Measurements from ENCODE around the gene FGF16. TPM values are rescaled to one million over a fixed set of nuclear protein-coding genes. Genes with fewer than 3 reads are reported as not detected.

FGF16 gene
- total and polyA plus RNA-seq, 10 of the 15 experiments (the other 5 are each of a cell fraction or from before 2014, with no cell fraction given), result not detected

DNA sequence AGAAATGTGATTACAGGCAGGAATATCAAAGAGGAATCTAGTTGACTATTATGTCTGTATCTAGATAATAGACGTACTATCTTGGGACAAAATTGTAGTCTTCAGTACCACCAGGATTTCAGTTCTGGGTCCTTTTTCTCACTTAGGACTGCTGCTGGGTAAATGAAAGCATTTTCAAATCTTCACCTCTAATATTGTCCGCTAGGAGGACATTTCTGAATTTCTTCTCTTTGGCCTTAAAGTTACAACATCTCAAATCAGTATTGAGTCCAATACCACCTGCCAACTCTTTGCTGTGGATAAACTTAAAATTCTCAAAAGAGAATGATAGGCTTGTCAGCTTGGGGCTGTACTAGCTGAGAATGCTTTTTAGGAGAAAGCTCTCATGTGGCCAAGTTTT lies 6.0 kb downstream of the FGF16 start:
- H3K4me1 ChIP-seq (ENCODE audit: control insufficient read depth, insufficient read depth, low read length), result no peaks in the 10 kb centered on the region
- WGBS (ENCODE audit: insufficient coverage, insufficient replicate concordance, low lambda C conversion rate, missing lambda C conversion rate), result 2% methylated on average over 2 of the region's 2 CpGs
- no peak overlapping the region for H3K27ac ChIP-seq (ENCODE audit: control insufficient read depth, insufficient read depth)
- no peak overlapping the region for H3K4me2 ChIP-seq (ENCODE audit: control insufficient read depth, insufficient read depth)
- H4K20me1 ChIP-seq (ENCODE audit: control insufficient read depth, insufficient read depth), result no peaks in the 10 kb centered on the region
- H3K36me3 ChIP-seq (ENCODE audit: control insufficient read depth in 2 of 2, insufficient read depth in 2 of 2, low read length in 1 of 2), result no peaks in the 10 kb centered on the region
- BruUV-seq (replicated peaks), result no TSS peak
- no peak for DNase-seq (ENCODE audit: low read depth, low spot score)
- ChIA-PET RAD21 (ENCODE audit: unreplicated experiment) (no interaction called here), SMC1A (ENCODE audit: uncharacterized antibody, unreplicated experiment) (no interaction called here), CTCF (interaction anchor here (0.6 to 1.8 kb wide), 3 partner anchors 32 to 1793 kb away, joined by 3 to 5 read pairs (median 4); no protein-coding TSS in a partner anchor), POLR2A (no interaction called here)
- no peaks in the 10 kb centered on the region; a peak in 1 of 4 replicates for H3K27me3 ChIP-seq (replicated peaks in 1 of 2; ENCODE audit: control insufficient read depth in 2 of 2, insufficient read depth in 2 of 2, low read length in 1 of 2)
- in situ Hi-C loops (cut with MboI), result no loop called here
- TF ChIP-seq, protein P1, sequence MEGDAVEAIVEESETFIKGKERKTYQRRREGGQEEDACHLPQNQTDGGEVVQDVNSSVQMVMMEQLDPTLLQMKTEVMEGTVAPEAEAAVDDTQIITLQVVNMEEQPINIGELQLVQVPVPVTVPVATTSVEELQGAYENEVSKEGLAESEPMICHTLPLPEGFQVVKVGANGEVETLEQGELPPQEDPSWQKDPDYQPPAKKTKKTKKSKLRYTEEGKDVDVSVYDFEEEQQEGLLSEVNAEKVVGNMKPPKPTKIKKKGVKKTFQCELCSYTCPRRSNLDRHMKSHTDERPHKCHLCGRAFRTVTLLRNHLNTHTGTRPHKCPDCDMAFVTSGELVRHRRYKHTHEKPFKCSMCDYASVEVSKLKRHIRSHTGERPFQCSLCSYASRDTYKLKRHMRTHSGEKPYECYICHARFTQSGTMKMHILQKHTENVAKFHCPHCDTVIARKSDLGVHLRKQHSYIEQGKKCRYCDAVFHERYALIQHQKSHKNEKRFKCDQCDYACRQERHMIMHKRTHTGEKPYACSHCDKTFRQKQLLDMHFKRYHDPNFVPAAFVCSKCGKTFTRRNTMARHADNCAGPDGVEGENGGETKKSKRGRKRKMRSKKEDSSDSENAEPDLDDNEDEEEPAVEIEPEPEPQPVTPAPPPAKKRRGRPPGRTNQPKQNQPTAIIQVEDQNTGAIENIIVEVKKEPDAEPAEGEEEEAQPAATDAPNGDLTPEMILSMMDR (IDR thresholded peaks at IDR 0.05 in 2 of 3, conservative IDR thresholded peaks at IDR 0.05 in 1 of 3; ENCODE audit: control insufficient read depth in 2 of 3, extremely low read depth in 1 of 3, insufficient read depth in 1 of 3, low read depth in 3 of 3, low read length in 3 of 3), result 0 out of 6 replicates have a peak, but pooled peaks of 1 of the 3 experiments have one; percentile 19
- no peak for TF ChIP-seq STAT3 (IDR thresholded peaks at IDR 0.05; ENCODE audit: low read depth, low read length)
- TF ChIP-seq RAD21 (IDR thresholded peaks at IDR 0.05; ENCODE audit: insufficient read depth, low read depth, low read length), result 0 out of 2 replicates have a peak, but pooled peaks have one; percentile 4
- ATAC-seq, result no peak
- no peak overlapping the region for H3K4me3 ChIP-seq
- FAIRE-seq, result no peak
- H3K9me3 ChIP-seq (replicated peaks; ENCODE audit: control insufficient read depth, insufficient read depth, low read length), result no peaks in the 10 kb centered on the region
- H2AFZ ChIP-seq (ENCODE audit: control insufficient read depth, low read depth, low read length), result no peak overlapping the region
- H3K79me2 ChIP-seq (ENCODE audit: control insufficient read depth, insufficient read depth, low read length), result no peaks in the 10 kb centered on the region
- intact Hi-C loops (cut with micrococcal nuclease; ENCODE audit: unreplicated experiment), result no loop called here
- no peak overlapping the region for H3K9ac ChIP-seq (ENCODE audit: control insufficient read depth, insufficient read depth, low read length)

DNA sequence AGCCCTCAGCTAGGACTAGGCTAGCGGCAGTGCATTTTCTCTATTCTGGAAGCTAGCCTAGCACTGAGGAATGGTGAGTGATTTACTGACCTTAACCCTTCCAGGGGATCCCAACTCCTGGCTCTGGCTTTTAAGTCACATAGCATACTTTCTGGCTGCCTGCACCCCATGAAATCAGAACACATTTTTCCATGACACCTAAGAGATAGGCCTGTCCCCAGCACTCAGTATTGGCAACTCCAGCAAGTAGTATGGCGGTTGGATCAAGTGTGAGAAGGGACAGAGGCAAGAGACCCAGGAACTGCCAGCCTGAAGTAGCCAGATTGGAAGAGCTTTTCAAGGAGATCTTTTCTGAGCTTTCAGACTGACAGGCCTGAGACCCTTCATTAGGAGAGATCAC lies 8.2 kb downstream of the FGF16 start:
- Histone ChIP-seq H3K27me3 (replicated peaks in 1 of 2; ENCODE audit: control insufficient read depth in 2 of 2, insufficient read depth in 2 of 2, low read length in 1 of 2) (no peaks in the 10 kb centered on the region), H3K9ac (ENCODE audit: control insufficient read depth, insufficient read depth, low read length) (no peak overlapping the region), H3K27ac (ENCODE audit: control insufficient read depth, insufficient read depth) (no peak overlapping the region), H3K4me3 (no peak overlapping the region), H2AFZ (ENCODE audit: control insufficient read depth, low read depth, low read length) (no peak overlapping the region), H3K4me1 (ENCODE audit: control insufficient read depth, insufficient read depth, low read length) (no peaks in the 10 kb centered on the region), H4K20me1 (ENCODE audit: control insufficient read depth, insufficient read depth) (no peaks in the 10 kb centered on the region), H3K4me2 (ENCODE audit: control insufficient read depth, insufficient read depth) (no peak overlapping the region), H3K36me3 (ENCODE audit: control insufficient read depth in 2 of 2, insufficient read depth in 2 of 2, low read length in 1 of 2) (no peaks in the 10 kb centered on the region), H3K79me2 (ENCODE audit: control insufficient read depth, insufficient read depth, low read length) (no peaks in the 10 kb centered on the region), H3K9me3 (replicated peaks; ENCODE audit: control insufficient read depth, insufficient read depth, low read length) (no peaks in the 10 kb centered on the region)
- in situ Hi-C loops (cut with MboI), result no loop called here
- no peak for FAIRE-seq
- ChIA-PET POLR2A (no interaction called here), CTCF (no interaction called here), RAD21 (ENCODE audit: unreplicated experiment) (no interaction called here), SMC1A (ENCODE audit: uncharacterized antibody, unreplicated experiment) (no interaction called here)
- ATAC-seq, result no peak
- no peak for DNase-seq (ENCODE audit: low read depth, low spot score)
- WGBS (ENCODE audit: insufficient coverage, insufficient replicate concordance, low lambda C conversion rate, missing lambda C conversion rate), result 42% methylated on average over 2 of the region's 2 CpGs
- BruUV-seq (replicated peaks), result no TSS peak
- TF ChIP-seq CBX3 (IDR thresholded peaks at IDR 0.05; ENCODE audit: borderline replicate concordance, low read depth) (no peak), CEBPB (IDR thresholded peaks at IDR 0.05; ENCODE audit: borderline replicate concordance in 1 of 2, low read depth in 2 of 2, low read length in 2 of 2) (no peak), SUZ12 (IDR thresholded peaks at IDR 0.05; ENCODE audit: unreplicated experiment) (no peak), NR2F1 (conservative IDR thresholded peaks at IDR 0.05) (no peak), BHLHE40 (IDR thresholded peaks at IDR 0.05; ENCODE audit: borderline replicate concordance in 1 of 2, low read depth in 2 of 2, low read length in 1 of 2) (no peak), MEF2A (IDR thresholded peaks at IDR 0.05; ENCODE audit: insufficient read depth, low read depth, low read length) (no peak), ZZZ3 (IDR thresholded peaks at IDR 0.05; ENCODE audit: control insufficient read depth, insufficient read length, low read depth) (no peak)
- TF ChIP-seq, protein P2, sequence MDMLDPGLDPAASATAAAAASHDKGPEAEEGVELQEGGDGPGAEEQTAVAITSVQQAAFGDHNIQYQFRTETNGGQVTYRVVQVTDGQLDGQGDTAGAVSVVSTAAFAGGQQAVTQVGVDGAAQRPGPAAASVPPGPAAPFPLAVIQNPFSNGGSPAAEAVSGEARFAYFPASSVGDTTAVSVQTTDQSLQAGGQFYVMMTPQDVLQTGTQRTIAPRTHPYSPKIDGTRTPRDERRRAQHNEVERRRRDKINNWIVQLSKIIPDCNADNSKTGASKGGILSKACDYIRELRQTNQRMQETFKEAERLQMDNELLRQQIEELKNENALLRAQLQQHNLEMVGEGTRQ (IDR thresholded peaks at IDR 0.05; ENCODE audit: borderline replicate concordance, low read depth, low read length), result no peak
- TF ChIP-seq, protein P3, sequence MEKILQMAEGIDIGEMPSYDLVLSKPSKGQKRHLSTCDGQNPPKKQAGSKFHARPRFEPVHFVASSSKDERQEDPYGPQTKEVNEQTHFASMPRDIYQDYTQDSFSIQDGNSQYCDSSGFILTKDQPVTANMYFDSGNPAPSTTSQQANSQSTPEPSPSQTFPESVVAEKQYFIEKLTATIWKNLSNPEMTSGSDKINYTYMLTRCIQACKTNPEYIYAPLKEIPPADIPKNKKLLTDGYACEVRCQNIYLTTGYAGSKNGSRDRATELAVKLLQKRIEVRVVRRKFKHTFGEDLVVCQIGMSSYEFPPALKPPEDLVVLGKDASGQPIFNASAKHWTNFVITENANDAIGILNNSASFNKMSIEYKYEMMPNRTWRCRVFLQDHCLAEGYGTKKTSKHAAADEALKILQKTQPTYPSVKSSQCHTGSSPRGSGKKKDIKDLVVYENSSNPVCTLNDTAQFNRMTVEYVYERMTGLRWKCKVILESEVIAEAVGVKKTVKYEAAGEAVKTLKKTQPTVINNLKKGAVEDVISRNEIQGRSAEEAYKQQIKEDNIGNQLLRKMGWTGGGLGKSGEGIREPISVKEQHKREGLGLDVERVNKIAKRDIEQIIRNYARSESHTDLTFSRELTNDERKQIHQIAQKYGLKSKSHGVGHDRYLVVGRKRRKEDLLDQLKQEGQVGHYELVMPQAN (conservative IDR thresholded peaks at IDR 0.05), result no peak
- intact Hi-C loops (cut with micrococcal nuclease; ENCODE audit: unreplicated experiment), result no loop called here
